GM19238 (cell line): ENCODE data around the gene PGBD1.

ENCODE experiments used
- DNase-seq: peaks from one replicate; pipeline ENCODE4 v3.0.0; 2011; ENCODE audit warnings: low spot score; ENCODE audit not compliant: insufficient read length

PGBD1 gene

GRCh38 chr6:28335040-28335563 is 53.7 kb downstream of the PGBD1 start:
- no peak for DNase-seq

- peak; percentile 69 for DNase-seq
Observed at GRCh38 chr6:28335564-28336283, 54.4 kb downstream of the PGBD1 start, which contains the start of gene ZSCAN31. TSS of gene ZSCAN31 (minus strand) at chr6:28336148. CDS start at chr6:28329683, 6,465 bp downstream.

- DNase-seq = no peak
Observed at GRCh38 chr6:28336284-28337120, 55.1 kb downstream of the PGBD1 start.

DNA sequence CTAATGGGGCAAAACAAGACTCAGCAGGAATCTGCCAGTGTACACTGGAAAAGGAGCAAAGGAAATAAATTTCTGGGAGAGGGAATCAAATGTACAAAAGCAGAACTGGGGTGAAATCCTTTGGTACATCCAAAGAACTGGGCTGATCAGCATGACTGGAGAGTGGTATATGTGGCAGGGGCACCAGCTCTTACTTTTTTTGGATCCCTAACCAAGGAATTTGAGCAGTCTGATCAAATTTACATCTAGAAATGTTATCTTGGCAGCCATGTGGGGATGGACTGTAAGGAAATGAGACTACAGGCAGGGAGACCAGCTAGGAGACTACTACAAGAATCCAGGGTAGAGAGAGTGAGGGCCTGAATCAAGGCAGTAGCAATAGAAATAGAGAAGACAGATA is 55.7 kb downstream of the PGBD1 start:
- no peak for DNase-seq

DNA sequence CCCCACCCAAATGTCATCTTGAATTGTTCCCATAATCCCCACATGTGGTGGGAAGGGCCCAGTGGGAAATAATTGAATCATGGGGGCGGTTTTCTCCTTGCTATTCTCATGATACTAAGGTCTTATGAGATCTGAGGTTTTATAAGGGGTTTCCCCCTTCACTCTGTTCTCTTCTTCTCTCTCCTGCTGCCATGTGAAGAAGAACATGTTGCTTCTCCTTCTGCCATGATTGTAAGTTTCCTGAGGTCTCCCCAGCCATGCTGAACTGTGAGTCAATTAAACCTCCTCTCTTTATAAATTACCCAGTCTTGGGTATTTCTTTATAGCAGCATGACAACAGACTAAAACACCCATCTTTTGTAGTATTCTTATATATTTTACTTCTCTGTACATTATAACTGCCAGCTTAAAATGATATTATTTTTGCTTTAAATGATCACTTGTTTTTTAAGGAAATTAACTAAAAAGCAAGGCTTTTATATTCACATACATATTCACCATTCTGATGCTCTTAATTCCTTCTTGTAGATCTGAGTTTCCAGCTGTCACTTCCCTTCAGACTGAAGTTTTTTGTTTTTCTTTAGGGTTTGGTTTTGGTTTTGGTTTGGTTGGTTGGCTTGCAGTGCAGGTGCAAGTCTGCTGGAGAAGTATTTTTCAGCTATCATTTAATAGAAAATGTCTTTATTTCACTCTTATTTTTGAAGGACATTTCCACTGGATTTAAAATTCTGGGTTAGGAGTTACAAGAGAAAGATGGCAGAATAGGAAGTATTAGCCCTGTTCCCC is 59.1 kb downstream of the PGBD1 start:
- no peak for DNase-seq

- no peak for DNase-seq
Observed at GRCh38 chr6:28343898-28344677, 62.7 kb downstream of the PGBD1 start.

GRCh38 chr6:28345201-28345600 is 63.8 kb downstream of the PGBD1 start:
- no peak for DNase-seq

DNA sequence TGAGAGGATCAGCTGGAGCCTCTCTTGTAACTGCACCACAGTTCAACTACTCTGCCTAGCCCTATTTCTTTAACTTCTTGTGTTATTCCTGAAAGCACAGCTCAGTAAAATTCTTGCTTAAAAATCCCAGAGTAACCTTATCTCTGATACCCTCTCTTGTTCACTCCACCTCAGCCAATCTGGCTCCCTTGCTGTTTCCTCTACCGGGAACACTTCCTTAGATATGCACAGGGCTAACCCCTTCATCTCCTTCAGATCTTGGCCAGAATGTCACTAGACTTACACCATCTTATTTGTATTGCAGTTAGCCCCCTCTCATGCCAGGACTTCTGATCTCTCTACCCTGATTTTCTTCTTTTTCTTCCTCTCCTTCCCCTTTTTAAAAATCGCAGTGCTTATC is 65.7 kb downstream of the PGBD1 start:
- no peak for DNase-seq

- DNase-seq = no peak
Observed at GRCh38 chr6:28349344-28349891, 68.0 kb downstream of the PGBD1 start.

DNA sequence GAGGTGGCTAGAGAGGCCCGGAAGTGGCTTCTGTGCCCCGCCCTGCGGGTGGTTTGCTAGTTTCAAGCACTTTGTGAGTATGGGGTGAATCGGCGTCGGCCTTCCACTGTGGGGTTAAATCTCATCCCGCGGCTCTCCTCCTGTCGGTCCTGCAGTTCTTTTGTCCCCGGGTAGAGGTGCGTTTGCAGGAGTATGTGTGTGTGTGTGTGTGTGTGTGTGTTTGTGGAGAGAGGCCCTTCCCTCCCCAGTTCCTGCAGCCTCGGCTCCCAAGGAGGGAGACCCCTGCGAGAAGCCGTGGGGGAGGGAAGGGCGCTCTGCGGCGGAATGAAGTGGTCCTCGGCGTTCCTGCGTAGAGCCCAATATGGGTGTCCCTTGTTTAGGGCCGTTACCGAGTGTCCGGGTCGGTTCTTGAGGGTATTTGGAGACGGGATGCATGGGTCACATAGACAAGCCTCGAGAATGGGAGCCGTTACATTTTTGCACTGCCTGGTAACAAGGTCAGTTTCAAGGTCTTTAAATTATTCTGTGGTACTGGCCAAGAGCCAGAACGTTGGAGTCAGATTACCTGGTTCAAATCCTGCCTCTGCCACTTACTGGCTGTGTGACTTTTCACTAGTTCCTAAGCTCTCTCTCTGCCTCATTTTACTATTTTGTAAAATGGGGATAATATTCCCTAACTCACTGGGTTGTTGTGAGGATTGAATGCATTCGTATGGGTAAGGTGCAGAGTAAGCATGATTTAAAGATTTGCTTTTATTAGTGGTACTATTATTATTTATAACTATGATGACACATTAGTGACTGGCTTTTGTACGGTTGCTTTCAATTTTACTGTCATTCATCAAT is 68.7 kb downstream of the PGBD1 start, which contains the start of gene ZKSCAN3:
Gene ZKSCAN3, plus strand, starts transcription at position 56 of the 846 bp plus-strand sequence. CDS start 9,640 bp downstream, outside the sequence.
- DNase-seq = peak; percentile 76

- no peak for DNase-seq
Observed at GRCh38 chr6:28351087-28351486, 69.7 kb downstream of the PGBD1 start.

- no peak for DNase-seq
Observed at GRCh38 chr6:28351493-28351925, 70.1 kb downstream of the PGBD1 start.
